Ishikawa (cell line): ENCODE measurements around the gene WDR89.

ENCODE experiments used
- CEBPB ChIP-seq: IDR thresholded peaks from 2 replicates; pipeline ENCODE4 v1.6.1; 2012
- CREB1 ChIP-seq: IDR thresholded peaks from 2 replicates; pipeline ENCODE4 v1.6.1; 2012; ENCODE audit warnings: low read depth
- EP300 ChIP-seq: IDR thresholded peaks from 2 replicates; pipeline ENCODE4 v1.6.1; 2012; ENCODE audit warnings: borderline replicate concordance
- FOXM1 ChIP-seq: IDR thresholded peaks from 2 replicates; pipeline ENCODE4 v1.6.1; 2012; ENCODE audit warnings: low read depth, borderline replicate concordance
- NFIC ChIP-seq: IDR thresholded peaks from 2 replicates; pipeline ENCODE4 v1.6.1; 2012
- RAD21 ChIP-seq: IDR thresholded peaks from 2 replicates; pipeline ENCODE4 v1.6.1; 2012; ENCODE audit warnings: low read depth
- REST ChIP-seq: IDR thresholded peaks from 2 replicates; pipeline ENCODE4 v1.6.1; 2012; ENCODE audit warnings: low read depth, mild to moderate bottlenecking
- TAF1 ChIP-seq: IDR thresholded peaks from 2 replicates; pipeline ENCODE4 v1.6.1; 2012; ENCODE audit warnings: low read depth, mild to moderate bottlenecking
- TCF12 ChIP-seq: IDR thresholded peaks from 2 replicates; pipeline ENCODE4 v1.6.1; 2012; ENCODE audit warnings: low read depth
- TEAD4 ChIP-seq: IDR thresholded peaks from 2 replicates; pipeline ENCODE4 v1.6.1; 2012
- YY1 ChIP-seq: IDR thresholded peaks from 2 replicates; pipeline ENCODE4 v1.6.1; 2012; ENCODE audit warnings: low read depth
- ZBTB7A ChIP-seq: IDR thresholded peaks from 2 replicates; pipeline ENCODE4 v1.6.1; 2012; ENCODE audit warnings: low read depth
- TF ChIP-seq, protein P1 (sequence below): IDR thresholded peaks from 2 replicates; pipeline ENCODE4 v1.6.1; 2012

DNA sequence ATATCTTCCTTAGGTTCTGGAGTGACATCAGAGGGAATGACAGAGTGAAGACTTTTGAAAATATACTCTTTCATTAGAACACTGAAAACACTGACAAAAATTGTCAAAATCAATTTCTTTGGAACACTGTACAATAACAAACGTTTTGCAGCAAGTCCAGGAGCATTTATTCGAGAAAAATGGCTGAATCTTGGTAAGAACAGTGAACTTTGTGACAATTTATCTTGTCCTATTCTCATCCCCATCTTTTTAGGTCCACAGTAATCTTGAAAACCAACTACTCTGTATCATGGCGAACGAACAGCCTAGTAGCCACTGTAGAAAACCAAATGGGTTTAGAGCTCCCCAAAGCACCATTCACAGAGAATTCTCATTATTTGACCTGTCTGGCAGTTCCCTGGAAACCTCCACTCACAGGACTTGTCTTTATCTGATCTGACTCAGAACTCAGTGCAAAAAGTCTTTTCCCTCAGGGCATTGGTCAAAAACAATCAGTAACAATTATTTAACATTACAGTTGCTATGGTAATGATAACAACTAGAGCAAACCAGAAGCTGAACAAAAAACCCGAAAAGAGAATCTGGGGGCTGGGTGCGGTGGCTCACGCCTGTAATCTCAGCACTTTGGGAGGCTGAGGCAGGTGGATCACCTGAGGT lies 78.2 kb downstream of the WDR89 start:
- TF ChIP-seq TAF1 (no peak), YY1 (no peak), REST (no peak), TCF12 (no peak), EP300 (no peak), TEAD4 (no peak), NFIC (no peak), CREB1 (no peak), RAD21 (no peak), ZBTB7A (no peak), FOXM1 (no peak), CEBPB (no peak)
- TF ChIP-seq, protein P1, sequence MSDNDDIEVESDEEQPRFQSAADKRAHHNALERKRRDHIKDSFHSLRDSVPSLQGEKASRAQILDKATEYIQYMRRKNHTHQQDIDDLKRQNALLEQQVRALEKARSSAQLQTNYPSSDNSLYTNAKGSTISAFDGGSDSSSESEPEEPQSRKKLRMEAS = no peak
